Activated CD4-positive, CD25-positive, alpha-beta regulatory T cell treated with anti-CD3 and anti-CD28 coated beads, Interleukin-2, amount 50 U/mL, for 24 hours (primary cell): ENCODE data around the gene ATP10A.

ENCODE experiments used
- ATAC-seq, 2 donors: fragments of 150-1000 bp; cut with Tn5 transposase; one replicate each; pipeline ENCODE4 v1.10.0; 2021; ENCODE audit warnings: mild to moderate bottlenecking in 1 of 2, moderate library complexity in 1 of 2

ATP10A gene

GRCh38 chr15:25811481-25811906 lies 51.6 kb downstream of the ATP10A start:
- ATAC-seq: no peak

GRCh38 chr15:25810631-25811091 lies 52.5 kb downstream of the ATP10A start:
- ATAC-seq: peak in 1 of 2 donors; percentile 27

- no peak for ATAC-seq
These were observed 53.0 kb downstream of the ATP10A start for GRCh38 chr15:25810154-25810553.

GRCh38 chr15:25807063-25807462 lies 56.1 kb downstream of the ATP10A start:
- ATAC-seq: no peak

- no peak for ATAC-seq
These were observed 58.1 kb downstream of the ATP10A start for GRCh38 chr15:25805031-25805430.

GRCh38 chr15:25804451-25804850 lies 58.7 kb downstream of the ATP10A start:
- no peak for ATAC-seq

GRCh38 chr15:25803541-25803940 lies 59.6 kb downstream of the ATP10A start:
- ATAC-seq: no peak

- ATAC-seq: no peak
These were observed 60.1 kb downstream of the ATP10A start for GRCh38 chr15:25803036-25803435.

GRCh38 chr15:25802285-25802830 lies 60.8 kb downstream of the ATP10A start:
- ATAC-seq: no peak

GRCh38 chr15:25801586-25802284 lies 61.4 kb downstream of the ATP10A start:
- ATAC-seq: no peak

- no peak for ATAC-seq
These were observed 62.2 kb downstream of the ATP10A start for GRCh38 chr15:25800761-25801515.

- ATAC-seq: no peak
These were observed 63.0 kb downstream of the ATP10A start for GRCh38 chr15:25799906-25800700.

GRCh38 chr15:25797936-25798901 lies 64.9 kb downstream of the ATP10A start:
- ATAC-seq: no peak

GRCh38 chr15:25797511-25797935 lies 65.6 kb downstream of the ATP10A start:
- ATAC-seq: no peak

GRCh38 chr15:25797035-25797434 lies 66.1 kb downstream of the ATP10A start:
- no peak for ATAC-seq

- no peak for ATAC-seq
These were observed 66.7 kb downstream of the ATP10A start for GRCh38 chr15:25796395-25796794.

GRCh38 chr15:25795712-25796111 lies 67.4 kb downstream of the ATP10A start:
- no peak for ATAC-seq

- ATAC-seq: no peak
These were observed 68.1 kb downstream of the ATP10A start for GRCh38 chr15:25795061-25795460.

GRCh38 chr15:25793354-25794050 lies 69.6 kb downstream of the ATP10A start:
- no peak for ATAC-seq

- ATAC-seq: no peak
These were observed 71.0 kb downstream of the ATP10A start for GRCh38 chr15:25792128-25792527.
